DMS 273 (cell line): ENCODE data around the gene DDX42.

Experiments used
- DNase-seq: peaks from one replicate; lab custom pipeline; 2025; ENCODE audit not compliant: unreplicated experiment; lab: John Stamatoyannopoulos, UW

DDX42 gene

GRCh38 chr17:63822537-63822936, 48.6 kb downstream of the DDX42 start:
- no peak for DNase-seq

- DNase-seq, result no peak
Observed at GRCh38 chr17:63823659-63824331, 49.8 kb downstream of the DDX42 start.

GRCh38 chr17:63824362-63824761, 50.4 kb downstream of the DDX42 start:
- DNase-seq, result no peak

DNA sequence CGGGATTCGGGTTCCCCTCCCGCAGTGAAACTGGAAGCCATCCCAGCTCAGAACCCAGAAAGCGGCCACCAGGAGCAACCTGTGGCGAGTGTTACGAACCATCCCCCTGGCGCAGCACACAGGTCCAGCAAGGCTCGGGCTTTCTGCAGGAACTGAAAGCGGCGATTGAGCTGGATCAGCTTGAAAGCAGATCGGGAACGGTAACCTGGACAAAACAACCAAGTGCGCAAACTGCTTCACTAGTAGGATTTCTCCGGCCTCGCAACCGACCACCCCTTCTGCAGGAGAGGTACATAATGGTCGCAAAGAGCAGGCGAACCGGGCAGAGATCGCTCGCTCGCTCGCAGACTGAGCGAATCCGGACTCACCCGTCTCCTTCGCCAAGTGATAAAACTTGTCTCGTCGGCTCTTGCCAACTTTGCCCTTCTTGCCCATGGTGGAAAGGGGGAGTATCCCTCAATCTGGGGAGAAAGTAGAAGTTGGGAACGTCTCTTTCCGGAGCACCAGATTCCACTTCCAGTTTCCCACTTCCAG, 52.6 kb downstream of the DDX42 start:
- peak; percentile 77 for DNase-seq

DNA sequence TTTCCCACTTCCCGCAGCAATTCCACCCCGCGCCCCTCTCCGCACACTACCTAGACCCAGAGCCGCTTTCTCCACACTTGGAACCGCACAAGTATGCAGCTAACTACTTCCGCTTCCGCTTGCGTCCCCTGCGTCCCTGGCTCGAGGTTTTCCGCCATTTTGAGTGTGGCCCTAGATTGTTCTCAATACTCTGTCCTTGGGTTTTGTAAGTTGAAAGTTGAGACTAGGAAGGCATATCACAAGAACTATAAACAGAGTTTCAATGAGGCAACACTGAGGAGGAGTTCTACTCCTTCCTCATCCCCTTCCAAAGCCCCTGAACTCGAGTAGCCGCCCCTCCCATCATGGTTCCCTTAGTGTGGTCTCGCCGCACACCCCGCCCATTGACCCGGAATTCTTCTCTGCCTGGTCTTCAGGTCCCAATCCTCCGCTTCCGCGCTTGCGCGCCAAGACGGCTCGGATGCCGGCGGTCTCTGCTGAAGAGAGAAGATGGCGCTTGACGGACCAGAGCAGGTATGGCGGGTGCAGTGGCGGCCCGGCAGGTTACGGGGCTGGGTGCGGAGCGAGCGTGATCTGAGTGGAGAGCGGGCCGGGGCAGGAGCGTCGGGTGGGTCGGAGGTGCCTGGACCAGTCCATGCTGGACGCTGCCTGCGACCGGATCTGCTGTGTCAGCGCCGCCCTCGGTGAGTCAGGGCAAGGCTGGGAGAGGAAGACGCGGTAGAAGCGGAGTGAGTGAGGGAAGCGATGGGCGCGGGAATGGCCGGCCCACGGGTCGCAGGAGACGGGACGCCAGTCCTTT, 53.2 kb downstream of the DDX42 start, which contains the start of the genes FTSJ3 and PSMC5:
Gene FTSJ3 (minus strand): TSS at position 662 of the 799 bp plus-strand sequence. CDS start 761 bp downstream, outside the sequence.
Gene PSMC5 (plus strand): TSS at position 430 of the 799 bp plus-strand sequence. CDS start 60 bp downstream, at position 490.
- peak; percentile 98 for DNase-seq

DNA sequence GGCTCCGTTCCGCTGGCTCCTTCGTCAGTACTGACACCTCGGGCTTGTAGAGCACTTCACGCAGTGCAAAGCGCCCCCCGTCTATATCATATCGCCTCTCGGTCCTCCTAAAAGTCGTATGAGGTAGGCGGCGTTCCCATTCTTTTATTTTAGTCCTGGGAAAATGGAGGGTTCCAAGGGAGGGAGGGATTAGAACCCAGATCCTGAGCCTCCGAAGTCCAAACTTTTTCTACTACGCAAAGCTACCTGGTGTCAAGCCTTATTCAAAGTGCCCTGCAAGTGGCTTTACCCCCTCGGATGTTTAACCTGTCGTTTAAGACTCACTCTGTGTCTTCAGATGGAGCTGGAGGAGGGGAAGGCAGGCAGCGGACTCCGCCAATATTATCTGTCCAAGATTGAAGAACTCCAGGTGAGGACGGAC, 53.8 kb downstream of the DDX42 start:
- no peak for DNase-seq

GRCh38 chr17:63828936-63829335, 55.0 kb downstream of the DDX42 start:
- DNase-seq, result no peak

DNA sequence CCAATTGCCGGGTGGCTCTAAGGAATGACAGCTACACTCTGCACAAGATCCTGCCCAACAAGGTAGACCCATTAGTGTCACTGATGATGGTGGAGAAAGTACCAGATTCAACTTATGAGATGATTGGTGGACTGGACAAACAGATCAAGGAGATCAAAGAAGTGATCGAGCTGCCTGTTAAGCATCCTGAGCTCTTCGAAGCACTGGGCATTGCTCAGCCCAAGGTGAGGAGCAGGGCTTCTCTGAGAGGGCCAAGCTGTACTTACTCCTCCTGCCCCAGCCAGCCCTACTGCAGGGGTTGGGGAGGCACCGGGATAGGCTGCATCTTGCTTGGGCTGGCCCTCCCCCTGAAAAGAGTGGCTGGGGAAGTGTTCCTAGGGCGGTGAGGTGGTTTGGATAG, 56.3 kb downstream of the DDX42 start:
- no peak for DNase-seq

- DNase-seq, result no peak
Observed at GRCh38 chr17:63830904-63831491, 57.0 kb downstream of the DDX42 start.

GRCh38 chr17:63831505-63831904, 57.5 kb downstream of the DDX42 start:
- no peak for DNase-seq

- no peak for DNase-seq
Observed at GRCh38 chr17:63832014-63832413, 58.0 kb downstream of the DDX42 start.

DNA sequence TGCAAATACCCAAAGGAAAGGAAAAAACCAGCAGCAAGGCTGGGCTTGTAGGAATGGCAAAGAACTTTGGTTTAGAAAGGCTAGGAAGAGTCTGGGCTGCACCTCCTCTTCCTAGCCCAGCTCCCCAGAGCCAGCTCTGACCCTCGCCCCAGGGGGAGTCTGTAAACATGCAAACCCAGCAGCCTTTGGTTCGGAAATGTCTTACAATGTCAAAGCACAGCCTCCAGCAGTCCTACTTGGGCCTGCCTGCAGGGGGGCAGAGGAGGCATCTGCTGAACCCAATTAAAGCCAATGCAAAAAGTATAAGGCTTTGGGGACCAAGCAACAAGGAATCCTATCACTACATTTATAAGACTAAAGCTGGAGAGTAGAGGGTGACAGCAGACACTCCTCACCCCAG, 58.5 kb downstream of the DDX42 start:
- peak; percentile 41 for DNase-seq

GRCh38 chr17:63833026-63833740, 59.2 kb downstream of the DDX42 start:
- DNase-seq, result no peak

- DNase-seq, result no peak
Observed at GRCh38 chr17:63833741-63834373, 59.9 kb downstream of the DDX42 start.

DNA sequence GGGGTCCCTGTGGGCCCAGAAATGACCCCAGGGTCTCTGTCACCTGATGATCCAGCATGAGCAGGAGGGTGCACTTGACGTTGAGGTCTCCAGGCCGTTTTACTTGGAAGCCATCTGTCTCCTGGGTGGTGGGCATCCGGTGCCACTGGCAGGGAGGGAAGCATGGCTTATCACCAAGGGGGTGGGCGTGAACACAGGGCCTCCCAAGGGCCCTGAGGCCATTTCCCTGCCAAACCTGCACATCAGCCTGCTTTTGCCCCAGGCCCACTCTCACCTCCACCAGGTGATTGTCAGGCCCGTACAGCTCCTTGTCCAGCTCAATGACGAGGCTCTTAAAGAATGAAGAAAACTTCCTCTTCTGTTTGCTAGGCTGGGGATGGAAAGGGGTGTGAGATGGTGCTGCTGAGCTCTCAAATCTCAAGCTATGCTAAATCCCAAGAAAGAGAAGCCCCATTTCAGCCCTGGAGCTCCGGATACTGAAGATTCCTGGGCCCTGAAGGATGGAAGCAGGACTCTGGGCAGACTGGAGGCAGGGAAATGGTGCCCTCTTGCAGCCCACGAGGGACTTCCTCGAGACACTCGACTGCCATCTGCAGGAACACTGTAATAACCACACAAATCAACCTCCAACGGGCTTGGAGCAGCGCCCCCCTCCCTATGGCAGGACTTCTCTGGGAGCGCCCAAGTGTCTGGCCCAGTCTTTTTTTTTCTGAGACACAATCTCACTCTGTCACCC, 60.6 kb downstream of the DDX42 start:
- peak; percentile 95 for DNase-seq

DNA sequence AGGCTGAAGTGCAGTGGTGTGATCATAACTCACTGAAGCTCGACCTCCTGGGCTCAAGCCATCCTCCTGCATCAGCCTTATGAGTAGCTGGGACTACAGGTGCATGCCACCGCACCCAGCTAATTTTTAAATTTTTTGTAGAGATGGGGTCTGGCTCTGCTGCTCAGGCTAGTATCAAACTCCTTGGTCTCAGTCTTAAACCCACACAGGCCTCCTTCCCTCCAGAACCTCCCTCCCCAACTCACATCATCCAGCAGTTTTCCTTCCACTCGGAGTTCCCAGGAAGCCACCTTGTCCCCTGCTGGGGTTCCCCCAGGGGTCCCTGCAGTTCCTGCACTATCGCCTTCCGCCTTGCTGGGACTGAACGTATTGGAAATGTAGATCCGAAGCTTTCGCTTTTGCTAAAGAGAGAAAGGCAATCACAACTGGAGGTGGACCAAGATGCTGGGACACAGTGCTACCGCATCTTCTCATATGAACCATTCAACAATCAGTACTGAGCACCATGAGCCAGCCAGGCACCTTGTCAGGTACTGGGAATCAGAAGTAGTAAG, 61.3 kb downstream of the DDX42 start:
- DNase-seq, result no peak

DNA sequence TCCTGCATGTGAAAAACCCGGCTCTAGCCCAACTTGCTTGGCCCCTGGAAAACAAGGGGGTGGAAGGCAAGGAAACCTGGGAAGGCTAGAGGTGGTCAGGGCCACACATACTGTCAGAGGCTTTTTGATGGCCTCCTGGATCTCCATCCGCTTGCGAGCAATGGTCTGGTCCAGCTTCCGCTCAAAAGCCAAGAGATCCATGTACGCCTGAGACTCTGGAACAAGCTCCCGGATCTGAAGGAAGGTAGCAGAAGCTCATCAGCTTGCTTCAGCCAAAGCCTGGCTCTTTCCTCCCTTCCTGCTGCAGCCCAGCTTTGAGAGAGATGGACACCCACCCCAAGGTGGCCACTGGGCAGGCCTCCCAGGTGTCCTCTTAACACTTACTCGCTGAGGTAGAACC, 62.8 kb downstream of the DDX42 start:
- no peak for DNase-seq

GRCh38 chr17:63837480-63837879, 63.5 kb downstream of the DDX42 start:
- DNase-seq, result no peak

GRCh38 chr17:63837962-63838600, 64.1 kb downstream of the DDX42 start:
- DNase-seq, result no peak
